ENCODE measurements around the gene BEAN1. TPM values are rescaled to one million over a fixed set of nuclear protein-coding genes. Genes with fewer than 3 reads are reported as not detected.

BEAN1 gene
- total RNA-seq, 1 experiment from 2014 or later: 0.61 TPM

- POLR2A ChIA-PET: no interaction called here
- no peak for DNase-seq (ENCODE audit: low read depth, low spot score)
- TF ChIP-seq SRF (IDR thresholded peaks at IDR 0.05; ENCODE audit: low read depth) (no peak), REST (IDR thresholded peaks at IDR 0.05; ENCODE audit: low read depth) (no peak), POLR2A (IDR thresholded peaks at IDR 0.05; ENCODE audit: borderline replicate concordance, extremely low read depth, insufficient read depth, insufficient read length) (no peak)
Measured at GRCh38 chr16:66502020-66502913, 75.2 kb downstream of the BEAN1 start.

GRCh38 chr16:66503030-66503429 is 75.9 kb downstream of the BEAN1 start:
- ChIA-PET CTCF (no interaction called here), POLR2A (no interaction called here)
- ATAC-seq: no peak

More at GRCh38 chr16:66502020-66502913, 75.2 kb downstream of the BEAN1 start:
- Histone ChIP-seq H3K9me2 (ENCODE audit: insufficient read depth) (no peaks in the 10 kb centered on the region), H3K79me2 (ENCODE audit: insufficient read depth, low read length) (no peaks in the 10 kb centered on the region), H4K20me1 (ENCODE audit: insufficient read depth) (no peaks in the 10 kb centered on the region), H3K27ac (ENCODE audit: low read depth, low read length) (no peak overlapping the region), H2AFZ (ENCODE audit: low read depth, low read length, poor library complexity, severe bottlenecking) (no peak overlapping the region), H3K9me3 (ENCODE audit: control insufficient read depth in 1 of 2, insufficient read depth in 1 of 2, low read depth in 1 of 2, low read length in 2 of 2) (no peaks in the 10 kb centered on the region), H3K27me3 (ENCODE audit: insufficient read depth, low read length) (no peaks in the 10 kb centered on the region), H3K4me2 (ENCODE audit: low read length) (no peak overlapping the region), H3K9ac (ENCODE audit: low read length) (no peak overlapping the region), H3K4me1 (ENCODE audit: control insufficient read depth in 1 of 2, insufficient read depth in 2 of 2, low read length in 2 of 2) (no peaks in the 10 kb centered on the region), H3K36me3 (ENCODE audit: control insufficient read depth in 1 of 2, insufficient read depth in 2 of 2, low read length in 2 of 2) (no peaks in the 10 kb centered on the region), H3K4me3 (replicated peaks in 1 of 2; ENCODE audit: low read depth in 1 of 2, low read length in 2 of 2) (no peak overlapping the region)
- no TSS peak for BruUV-seq (replicated peaks)
- RAD21 ChIA-PET (ENCODE audit: low non-redundant PET in 1 of 2, low total read pairs in 2 of 2, uncharacterized antibody in 2 of 2, unreplicated experiment in 2 of 2): no interaction called here
- CTCF ChIA-PET: interaction anchor here (1.1 kb wide), 1 partner anchor 20 kb away, joined by 3 read pairs; no protein-coding TSS in a partner anchor
- intact Hi-C loops (cut with micrococcal nuclease): no loop called here
- no peak for ATAC-seq

More at GRCh38 chr16:66503030-66503429, 75.9 kb downstream of the BEAN1 start:
- Histone ChIP-seq H3K4me3 (replicated peaks in 1 of 2; ENCODE audit: low read depth in 1 of 2, low read length in 2 of 2) (no peak overlapping the region), H2AFZ (ENCODE audit: low read depth, low read length, poor library complexity, severe bottlenecking) (no peak overlapping the region), H4K20me1 (ENCODE audit: insufficient read depth) (no peaks in the 10 kb centered on the region), H3K9me2 (ENCODE audit: insufficient read depth) (no peaks in the 10 kb centered on the region), H3K9me3 (ENCODE audit: control insufficient read depth in 1 of 2, insufficient read depth in 1 of 2, low read depth in 1 of 2, low read length in 2 of 2) (no peaks in the 10 kb centered on the region), H3K36me3 (ENCODE audit: control insufficient read depth in 1 of 2, insufficient read depth in 2 of 2, low read length in 2 of 2) (no peaks in the 10 kb centered on the region), H3K9ac (ENCODE audit: low read length) (no peak overlapping the region), H3K79me2 (ENCODE audit: insufficient read depth, low read length) (no peaks in the 10 kb centered on the region), H3K27ac (ENCODE audit: low read depth, low read length) (no peak overlapping the region), H3K4me2 (ENCODE audit: low read length) (no peak overlapping the region), H3K27me3 (ENCODE audit: insufficient read depth, low read length) (no peaks in the 10 kb centered on the region), H3K4me1 (ENCODE audit: control insufficient read depth in 1 of 2, insufficient read depth in 2 of 2, low read length in 2 of 2) (peaks cover 0 to 2% of the 10 kb centered on the region in 2 experiments; a peak in 1 of 4 replicates)
- no TSS peak for BruUV-seq (replicated peaks)
- no peak for DNase-seq (ENCODE audit: low read depth, low spot score)
- intact Hi-C loops (cut with micrococcal nuclease): no loop called here
- RAD21 ChIA-PET (ENCODE audit: low non-redundant PET in 1 of 2, low total read pairs in 2 of 2, uncharacterized antibody in 2 of 2, unreplicated experiment in 2 of 2): no interaction called here
- TF ChIP-seq SP1 (IDR thresholded peaks at IDR 0.05; ENCODE audit: low read depth): no peak
- TF ChIP-seq SIN3A (IDR thresholded peaks at IDR 0.05; ENCODE audit: low read depth): no peak
- TF ChIP-seq ZNF274 (IDR thresholded peaks at IDR 0.05; ENCODE audit: low read depth, low read length): no peak

All from HCT116 (cell line).